ENCODE results near the gene TMEM263. TPM values are rescaled to one million over a fixed set of nuclear protein-coding genes. Genes with fewer than 3 reads are reported as not detected.

TMEM263 gene
- total RNA-seq, 1 experiment from 2014 or later, result 31.3 TPM

GRCh38 chr12:106907411-106907810, 48.3 kb upstream of the TMEM263 start:
- CTCF ChIA-PET, result interaction anchor here (1.1 to 1.3 kb wide), 2 partner anchors 11 to 550 kb away, joined by 3 read pairs; partner anchors contain the start of gene POLR3B
- POLR2A ChIA-PET, result no interaction called here
- BruUV-seq (replicated peaks), result no TSS peak

GRCh38 chr12:106907846-106908245, 47.9 kb upstream of the TMEM263 start:
- no peaks in the 10 kb centered on the region for H3K9me3 ChIP-seq (ENCODE audit: control insufficient read depth in 1 of 2, insufficient read depth in 1 of 2, low read depth in 1 of 2, low read length in 2 of 2)
- no peaks in the 10 kb centered on the region for H4K20me1 ChIP-seq (ENCODE audit: insufficient read depth)
- H3K27me3 ChIP-seq (ENCODE audit: insufficient read depth, low read length), result no peaks in the 10 kb centered on the region
- no TSS peak for BruUV-seq (replicated peaks)
- no peak overlapping the region for H3K27ac ChIP-seq (ENCODE audit: low read depth, low read length)
- ChIA-PET RAD21 (ENCODE audit: low non-redundant PET in 1 of 2, low total read pairs in 2 of 2, uncharacterized antibody in 2 of 2, unreplicated experiment in 2 of 2) (no interaction called here), POLR2A (no interaction called here), CTCF (interaction anchor here (1.1 to 1.3 kb wide), 2 partner anchors 11 to 550 kb away, joined by 3 read pairs; partner anchors contain the start of gene POLR3B)
- ATAC-seq (no peak), DNase-seq (ENCODE audit: low read depth, low spot score) (no peak)
- H3K36me3 ChIP-seq (ENCODE audit: control insufficient read depth in 1 of 2, insufficient read depth in 2 of 2, low read length in 2 of 2), result no peaks in the 10 kb centered on the region
- H3K9me2 ChIP-seq (ENCODE audit: insufficient read depth), result no peaks in the 10 kb centered on the region
- intact Hi-C loops (cut with micrococcal nuclease), result no loop called here
- peaks cover 0 to 9% of the 10 kb centered on the region in 2 experiments; a peak in 2 of 4 replicates for H3K4me1 ChIP-seq (ENCODE audit: control insufficient read depth in 1 of 2, insufficient read depth in 2 of 2, low read length in 2 of 2)
- H3K79me2 ChIP-seq (ENCODE audit: insufficient read depth, low read length), result no peaks in the 10 kb centered on the region
- H3K4me2 ChIP-seq (ENCODE audit: low read length), result no peak overlapping the region
- peak overlapping the region; percentile 4 for H2AFZ ChIP-seq (ENCODE audit: low read depth, low read length, poor library complexity, severe bottlenecking)
- H3K4me3 ChIP-seq (replicated peaks in 1 of 2; ENCODE audit: low read depth in 1 of 2, low read length in 2 of 2), result no peak overlapping the region
- H3K9ac ChIP-seq (ENCODE audit: low read length), result no peak overlapping the region
- TF ChIP-seq SIN3A (IDR thresholded peaks at IDR 0.05; ENCODE audit: low read depth), result no peak
- TF ChIP-seq YY1 (IDR thresholded peaks at IDR 0.05; ENCODE audit: extremely low read depth, insufficient replicate concordance, low read depth, low read length), result no peak
- no peak for TF ChIP-seq SRF (IDR thresholded peaks at IDR 0.05; ENCODE audit: low read depth)
- no peak for TF ChIP-seq ELF1 (IDR thresholded peaks at IDR 0.05; ENCODE audit: borderline replicate concordance, low read depth)
- TF ChIP-seq JUND (IDR thresholded peaks at IDR 0.05), result no peak
- TF ChIP-seq CEBPB (IDR thresholded peaks at IDR 0.05; ENCODE audit: low read depth), result no peak
- TF ChIP-seq POLR2A (IDR thresholded peaks at IDR 0.05; ENCODE audit: borderline replicate concordance, extremely low read depth, insufficient read depth, insufficient read length), result no peak
- TF ChIP-seq EZH2 (IDR thresholded peaks at IDR 0.05), result no peak
- no peak for TF ChIP-seq CBX3 (IDR thresholded peaks at IDR 0.05; ENCODE audit: low read depth)
- TF ChIP-seq SP1 (IDR thresholded peaks at IDR 0.05; ENCODE audit: low read depth), result no peak
- TF ChIP-seq FOSL1 (IDR thresholded peaks at IDR 0.05; ENCODE audit: low read depth), result no peak
- TF ChIP-seq POLR2AphosphoS5 (IDR thresholded peaks at IDR 0.05; ENCODE audit: low read depth, low read length), result no peak
- no peak for TF ChIP-seq CTCF (IDR thresholded peaks at IDR 0.05 in 2 of 3, conservative IDR thresholded peaks at IDR 0.05 in 1 of 3; ENCODE audit: borderline replicate concordance in 1 of 3, insufficient read depth in 1 of 3, low read depth in 2 of 3, low read length in 2 of 3)
- no peak for TF ChIP-seq RAD21 (IDR thresholded peaks at IDR 0.05; ENCODE audit: low read depth)

More at GRCh38 chr12:106907411-106907810, 48.3 kb upstream of the TMEM263 start:
- Histone ChIP-seq H3K4me1 (ENCODE audit: control insufficient read depth in 1 of 2, insufficient read depth in 2 of 2, low read length in 2 of 2) (peaks cover 0 to 9% of the 10 kb centered on the region in 2 experiments; a peak in 2 of 4 replicates), H3K4me2 (ENCODE audit: low read length) (no peak overlapping the region), H3K27ac (ENCODE audit: low read depth, low read length) (no peak overlapping the region), H3K9ac (ENCODE audit: low read length) (no peak overlapping the region), H3K9me3 (ENCODE audit: control insufficient read depth in 1 of 2, insufficient read depth in 1 of 2, low read depth in 1 of 2, low read length in 2 of 2) (no peaks in the 10 kb centered on the region), H3K4me3 (replicated peaks in 1 of 2; ENCODE audit: low read depth in 1 of 2, low read length in 2 of 2) (no peak overlapping the region), H2AFZ (ENCODE audit: low read depth, low read length, poor library complexity, severe bottlenecking) (no peak overlapping the region), H4K20me1 (ENCODE audit: insufficient read depth) (no peaks in the 10 kb centered on the region), H3K9me2 (ENCODE audit: insufficient read depth) (no peaks in the 10 kb centered on the region), H3K36me3 (ENCODE audit: control insufficient read depth in 1 of 2, insufficient read depth in 2 of 2, low read length in 2 of 2) (no peaks in the 10 kb centered on the region), H3K27me3 (ENCODE audit: insufficient read depth, low read length) (no peaks in the 10 kb centered on the region), H3K79me2 (ENCODE audit: insufficient read depth, low read length) (no peaks in the 10 kb centered on the region)
- DNase-seq (ENCODE audit: low read depth, low spot score) (no peak), ATAC-seq (no peak)
- intact Hi-C loops (cut with micrococcal nuclease), result no loop called here
- TF ChIP-seq CTCF (IDR thresholded peaks at IDR 0.05 in 2 of 3, conservative IDR thresholded peaks at IDR 0.05 in 1 of 3; ENCODE audit: borderline replicate concordance in 1 of 3, insufficient read depth in 1 of 3, low read depth in 2 of 3, low read length in 2 of 3), result 0 out of 6 replicates have a peak, but pooled peaks of 1 of the 3 experiments have one; percentile 7
- TF ChIP-seq FOSL1 (IDR thresholded peaks at IDR 0.05; ENCODE audit: low read depth), result no peak
- RAD21 ChIA-PET (ENCODE audit: low non-redundant PET in 1 of 2, low total read pairs in 2 of 2, uncharacterized antibody in 2 of 2, unreplicated experiment in 2 of 2), result no interaction called here
